ENCODE results near the gene WNT11.

The WNT11 gene

DNA sequence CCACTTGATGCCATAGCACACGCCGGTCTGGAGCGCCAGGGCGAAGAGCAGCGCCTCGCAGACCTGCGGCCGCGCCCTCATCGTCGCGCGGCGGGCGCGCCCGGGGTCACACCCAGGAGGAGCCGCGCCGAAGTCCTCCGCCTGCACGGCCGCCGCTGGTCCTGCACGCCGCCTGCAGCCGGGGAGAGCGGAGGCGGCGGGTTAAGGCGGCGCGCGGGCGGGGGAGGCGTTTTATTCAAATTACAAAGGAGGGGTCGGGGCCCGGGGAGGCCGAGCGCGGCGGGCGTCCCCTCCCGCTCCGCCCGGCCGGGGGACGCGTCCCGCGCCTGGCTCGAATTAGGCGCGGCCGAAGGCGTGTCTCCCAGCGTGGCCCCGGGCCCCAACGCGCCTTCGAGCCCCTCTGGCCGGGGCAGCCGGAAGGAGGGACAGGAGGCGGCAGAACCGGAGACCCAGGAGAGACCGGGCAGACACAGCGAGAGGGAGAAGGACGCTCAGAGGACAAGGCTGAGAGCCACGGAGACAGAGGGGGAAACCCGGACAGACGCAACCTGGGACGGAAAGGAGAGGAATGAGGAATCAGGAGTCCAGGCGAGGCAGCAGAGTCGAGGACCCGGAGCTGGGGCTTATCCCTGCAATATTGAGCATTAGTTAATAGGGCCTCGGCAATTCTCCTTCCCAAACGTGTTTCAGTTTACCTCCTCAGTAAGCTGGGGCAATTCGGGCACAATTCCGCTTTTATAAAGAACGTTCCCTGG, at the start of gene WNT11:
TSS of gene WNT11 (minus strand) at position 176 of the 755 bp plus-strand sequence. CDS start at position 81, 95 bp downstream.
- DNase-seq, result peak; percentile 87

DNA sequence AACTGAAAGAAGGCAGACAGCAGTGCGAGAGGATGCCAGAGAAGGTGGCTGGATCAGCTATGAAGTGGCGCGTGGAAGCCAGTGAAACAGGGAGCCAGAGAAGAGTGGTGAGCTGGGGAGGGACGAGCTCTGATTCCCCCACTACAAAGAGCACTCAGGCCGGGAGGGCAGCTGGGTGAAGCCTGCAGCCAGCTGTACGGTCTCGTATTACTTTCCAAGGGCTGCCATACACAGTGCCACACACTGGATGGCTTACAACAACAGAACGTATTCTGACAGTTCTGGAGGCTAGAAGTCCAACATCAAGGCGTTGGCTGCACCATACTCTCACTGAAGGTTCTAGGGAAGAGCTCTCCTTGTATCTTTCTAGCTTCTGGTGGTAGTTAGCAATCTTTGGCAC, 47.1 kb upstream of the WNT11 start:
- DNase-seq, result no peak

- DNase-seq, result no peak
Observed at GRCh38 chr11:76252631-76253070, 46.3 kb upstream of the WNT11 start.

DNA sequence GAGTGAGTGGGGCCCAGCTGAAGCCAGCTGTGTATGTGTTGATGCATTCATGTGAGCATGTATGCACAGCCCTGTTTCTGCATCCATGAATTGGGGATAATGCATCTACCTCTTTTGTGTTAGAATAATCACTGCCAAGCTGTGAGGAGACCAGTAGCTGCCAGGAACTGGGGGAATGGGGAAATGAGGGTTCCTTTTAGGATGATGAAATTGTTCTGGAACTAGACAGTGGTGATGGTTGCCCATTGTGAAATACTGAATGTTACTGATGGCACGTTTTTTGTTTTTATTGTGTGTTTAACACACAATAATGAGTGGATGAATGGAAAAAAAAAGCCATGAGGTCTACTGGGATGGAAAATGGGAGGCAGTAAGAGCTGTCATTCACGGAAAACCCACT, 45.3 kb upstream of the WNT11 start:
- no peak for DNase-seq

- no peak for DNase-seq
Observed at GRCh38 chr11:76251226-76251575, 44.9 kb upstream of the WNT11 start.

DNA sequence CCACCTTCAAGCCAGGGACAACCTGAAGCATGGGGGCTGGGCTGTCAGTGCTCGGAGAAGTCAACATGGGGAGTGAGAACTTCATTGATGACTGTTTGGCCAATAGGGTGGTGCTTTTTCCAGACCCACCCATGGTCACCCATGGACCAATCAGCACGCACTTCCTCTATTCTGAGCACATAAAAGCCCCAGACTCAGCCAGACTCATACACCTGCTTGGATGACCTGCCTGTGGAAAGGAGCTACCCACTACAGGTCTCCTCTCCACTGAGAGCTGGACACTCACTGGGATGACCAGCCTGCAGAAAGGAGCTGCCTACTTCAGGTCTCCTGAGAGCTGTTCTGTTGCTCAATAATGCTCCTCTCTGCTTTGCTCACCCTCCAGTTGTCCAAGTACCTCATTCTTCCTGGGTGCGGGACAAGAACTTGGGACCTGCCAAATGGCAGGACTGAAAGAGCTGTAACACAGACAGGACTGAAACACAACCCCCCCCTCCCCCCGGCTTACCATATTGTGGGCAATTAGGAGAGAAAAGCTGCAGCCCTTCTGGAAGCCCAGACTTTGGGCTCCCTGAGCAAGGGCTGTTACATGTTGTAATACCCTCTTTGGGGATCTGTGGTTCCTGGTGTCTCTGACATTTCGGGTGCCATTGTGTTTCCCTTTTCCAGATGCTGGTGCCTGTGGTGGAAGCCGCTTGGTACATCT, 44.4 kb upstream of the WNT11 start:
- peak; percentile 65 for DNase-seq

DNA sequence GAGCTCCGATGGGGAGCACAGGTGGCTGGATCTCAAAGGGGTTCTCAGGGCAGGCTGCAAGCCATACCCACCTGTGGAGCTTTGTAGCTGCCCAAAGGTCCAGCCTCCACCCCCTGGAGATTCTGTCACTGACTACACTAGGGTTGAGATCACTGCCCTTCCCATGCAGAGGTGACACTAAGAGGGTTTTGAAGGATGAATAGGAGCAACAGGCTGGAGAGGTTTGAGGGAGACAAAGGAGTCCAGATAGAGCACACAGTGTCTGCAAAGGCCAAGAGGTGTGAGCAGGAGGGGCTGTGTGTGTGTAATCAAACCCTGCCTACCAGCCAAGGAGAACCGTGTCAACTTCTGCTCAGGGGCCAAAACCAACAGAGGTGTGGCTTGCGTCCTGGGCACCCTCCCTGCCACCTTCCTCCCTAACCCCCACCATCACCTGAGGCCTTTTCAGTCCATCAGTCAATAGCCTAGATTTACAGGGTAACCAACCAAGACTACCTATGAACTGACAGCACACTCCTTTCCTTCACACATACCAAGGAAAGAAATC, 43.0 kb upstream of the WNT11 start:
- no peak for DNase-seq

GRCh38 chr11:76248210-76248609, 41.9 kb upstream of the WNT11 start:
- peak; percentile 72 for DNase-seq

- DNase-seq, result no peak
Observed at GRCh38 chr11:76247091-76247490, 40.8 kb upstream of the WNT11 start.

DNA sequence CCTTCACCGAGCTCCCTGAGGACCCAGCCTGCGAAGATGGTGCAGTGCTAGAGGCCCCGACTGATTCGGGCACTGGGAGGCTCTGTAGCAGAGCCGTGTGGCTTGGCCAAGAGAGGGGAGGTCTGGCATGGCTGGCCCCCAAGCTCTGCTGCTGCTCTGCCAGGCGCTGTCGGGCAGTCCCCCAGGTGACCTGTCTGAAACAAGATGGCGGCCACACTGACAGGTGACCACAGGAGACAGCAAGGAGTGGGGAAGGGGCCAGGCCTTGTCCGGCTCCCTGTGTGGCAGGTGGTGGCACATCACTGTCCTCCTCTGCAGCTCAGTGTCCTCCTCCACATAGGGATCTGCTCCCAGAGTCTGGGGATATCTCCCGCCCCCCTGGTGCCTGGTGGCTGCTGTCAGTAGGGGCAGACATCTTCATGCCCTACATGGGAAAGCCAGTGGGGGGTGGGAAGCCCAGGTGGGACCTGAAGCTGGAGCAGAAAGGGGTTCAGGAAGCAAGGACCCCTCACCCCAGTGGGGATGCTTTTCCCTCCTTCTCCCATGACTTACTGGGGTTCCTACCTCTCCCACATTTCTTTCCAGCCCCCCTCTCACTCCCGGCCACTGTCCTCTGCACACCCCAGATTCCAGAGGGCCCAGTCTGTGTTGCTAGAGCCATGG, 40.1 kb upstream of the WNT11 start:
- DNase-seq, result no peak

DNA sequence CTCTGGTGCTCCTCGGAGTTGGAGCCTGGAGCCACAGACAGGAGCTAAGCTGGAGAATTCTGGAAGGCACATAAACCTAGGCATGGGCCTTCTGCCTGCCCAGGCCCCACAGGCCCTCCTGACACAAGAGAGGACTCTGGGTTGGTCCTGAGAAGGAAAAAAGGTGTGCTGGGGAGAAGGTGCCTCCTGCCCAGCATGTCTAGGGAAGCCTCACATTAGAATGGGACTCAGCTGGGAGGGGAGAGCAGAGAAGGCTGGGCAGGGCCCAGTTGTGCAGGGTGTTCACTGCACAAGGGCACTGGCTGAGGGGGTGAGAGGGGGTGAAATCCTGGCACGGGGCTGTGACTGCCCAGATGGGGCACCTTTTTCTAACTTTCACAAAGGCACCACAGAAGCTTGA, 39.4 kb upstream of the WNT11 start:
- no peak for DNase-seq

DNA sequence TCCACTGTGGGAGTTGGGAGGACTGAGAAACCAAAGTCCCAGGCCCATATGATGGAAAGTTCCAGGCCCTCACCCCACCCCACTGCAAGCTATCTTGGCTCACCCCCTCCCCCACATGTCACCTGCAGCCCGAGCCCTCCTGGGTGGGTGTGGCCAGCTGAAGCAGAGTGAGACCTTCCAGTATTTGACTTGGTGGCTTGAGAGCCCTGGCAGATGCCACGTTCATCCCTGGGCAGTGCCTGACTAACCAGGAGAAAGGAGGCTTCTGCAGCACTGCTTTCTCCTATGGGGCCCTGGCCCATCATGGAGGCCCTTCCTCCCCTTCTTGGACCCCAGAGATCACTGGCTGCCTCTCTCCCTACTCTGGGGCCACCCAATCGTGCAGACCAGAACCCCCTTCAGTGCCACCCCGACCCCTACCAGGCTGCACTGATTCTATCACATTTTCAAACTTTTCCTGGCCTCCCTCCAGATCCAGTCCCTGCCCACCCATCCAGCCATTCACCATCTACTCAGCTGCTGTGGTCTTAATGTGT, 38.1 kb upstream of the WNT11 start:
- DNase-seq, result no peak

DNA sequence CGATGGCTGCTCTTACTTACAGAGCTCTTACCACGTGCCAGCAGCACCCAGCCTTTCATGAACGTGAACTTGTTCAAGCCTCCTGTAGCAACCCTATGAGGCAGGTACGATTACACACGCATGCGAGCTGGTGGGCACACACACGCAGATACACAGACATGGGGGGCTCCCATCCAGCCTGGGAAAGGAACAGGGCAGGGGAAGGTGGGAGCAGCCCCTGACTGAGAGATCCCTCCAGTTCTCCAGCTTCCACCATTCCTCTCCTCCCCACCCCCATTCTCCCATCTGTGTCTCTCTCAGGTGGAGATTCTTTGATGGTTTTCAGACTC, 37.6 kb upstream of the WNT11 start:
- DNase-seq, result no peak

- no peak for DNase-seq
Observed at GRCh38 chr11:76243193-76243956, 37.1 kb upstream of the WNT11 start.

DNA sequence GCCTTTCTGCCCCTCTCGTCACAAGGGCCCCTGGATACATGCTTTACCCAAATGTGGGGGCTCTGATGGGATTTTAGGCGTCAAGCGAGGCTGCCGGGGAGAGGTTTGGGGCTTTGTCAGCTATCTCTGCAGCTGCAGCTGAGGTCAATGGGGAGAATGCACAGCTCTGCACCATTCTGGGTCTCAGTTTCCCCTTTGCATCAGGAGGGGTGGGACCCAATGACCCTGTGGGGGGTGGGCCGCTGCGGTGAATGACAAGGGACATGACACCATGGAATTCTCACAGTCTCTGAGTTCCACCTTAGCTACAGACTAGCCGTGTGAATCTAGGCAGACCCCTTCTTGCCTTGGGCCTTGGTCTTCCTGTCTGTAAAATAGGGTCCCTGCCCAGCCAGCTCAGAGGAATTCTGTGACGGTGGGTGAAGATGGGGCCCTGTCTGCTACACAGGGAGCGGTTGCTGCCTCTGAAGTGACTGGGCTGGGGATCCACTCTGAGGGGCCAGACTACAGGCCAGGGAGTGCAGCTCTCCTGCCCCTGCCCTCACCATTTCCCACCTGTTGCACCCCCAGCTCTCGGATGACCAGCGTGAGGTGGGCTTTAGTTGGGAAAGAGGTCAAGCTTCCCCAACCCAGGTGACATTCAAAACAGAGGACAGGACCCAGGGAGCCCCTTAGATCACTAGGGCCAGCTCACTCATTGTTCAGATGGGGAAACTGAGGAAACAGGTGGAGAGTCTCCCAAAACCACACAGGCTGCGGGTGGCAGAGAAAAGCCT, 35.9 kb upstream of the WNT11 start:
- DNase-seq, result no peak

DNA sequence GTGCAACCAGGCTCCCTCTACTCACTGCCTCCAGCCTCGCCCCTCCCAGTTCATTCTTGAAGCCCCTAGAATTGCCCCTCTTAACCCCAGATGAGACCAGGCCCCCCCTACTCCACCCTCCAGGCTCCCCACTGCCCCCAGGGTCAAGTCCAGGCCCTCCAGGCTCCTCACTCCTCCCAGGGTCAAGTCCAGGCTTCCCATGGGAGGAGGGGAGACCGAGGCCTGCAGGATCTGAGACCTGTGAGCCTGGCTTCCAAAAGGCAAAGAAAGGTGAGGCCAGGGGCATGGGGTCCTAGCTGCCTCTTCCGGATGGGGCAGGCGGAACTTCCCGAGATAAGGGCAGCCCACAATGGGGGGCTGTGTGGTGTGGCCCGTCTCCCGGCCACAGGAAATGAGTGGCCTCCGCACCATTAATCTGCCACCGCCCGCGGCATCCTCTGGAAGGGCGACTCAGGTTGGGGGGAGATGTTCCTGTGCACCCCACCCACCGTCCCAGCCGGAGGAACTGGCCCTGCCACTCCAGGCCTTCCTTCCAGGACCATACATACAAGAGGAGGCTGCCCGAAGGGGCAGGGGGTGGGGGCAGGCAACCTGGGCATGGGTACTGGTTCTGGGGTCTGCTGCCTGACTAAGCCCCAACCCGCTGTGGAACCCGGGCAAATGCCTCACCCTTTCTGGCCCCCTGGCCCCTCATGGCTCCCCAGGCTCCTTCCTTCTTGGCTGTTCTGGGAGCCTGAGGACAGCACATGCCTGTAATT, 35.1 kb upstream of the WNT11 start:
- no peak for DNase-seq

- no peak for DNase-seq
Observed at GRCh38 chr11:76240666-76241065, 34.4 kb upstream of the WNT11 start.

GRCh38 chr11:76240161-76240540, 33.8 kb upstream of the WNT11 start:
- DNase-seq, result no peak

DNA sequence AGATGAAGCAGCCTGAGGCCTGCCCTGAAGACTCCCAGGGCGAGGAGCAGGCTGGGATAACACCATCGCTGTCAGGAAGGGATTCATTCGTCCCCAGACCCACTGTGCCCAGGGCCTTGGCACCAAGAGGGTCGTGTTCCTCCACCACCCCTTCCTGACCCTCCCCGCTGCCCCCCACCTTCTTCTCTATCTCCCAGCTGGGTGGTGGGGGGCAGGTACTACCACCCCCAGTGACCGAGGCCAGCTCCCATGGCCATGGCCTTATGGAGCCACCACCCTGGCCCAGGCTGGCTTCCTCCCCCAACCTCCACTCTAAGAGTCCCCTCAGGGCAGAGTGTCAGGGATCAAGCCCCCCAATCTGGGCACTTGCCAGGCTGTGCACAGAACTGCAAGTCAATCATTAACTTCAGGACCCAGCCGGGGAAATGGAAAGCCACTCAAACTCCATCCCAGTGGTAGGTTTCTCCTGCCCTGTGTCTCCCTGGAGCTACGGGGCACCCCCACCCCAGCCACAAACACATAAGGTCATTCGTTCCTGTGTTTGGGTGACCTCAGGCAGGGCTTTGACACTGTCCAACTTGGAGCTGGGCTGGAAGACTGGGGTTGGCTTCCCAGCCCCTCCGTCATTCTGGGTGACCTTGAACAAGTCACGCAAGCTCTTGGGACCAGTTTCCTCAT, 33.3 kb upstream of the WNT11 start:
- DNase-seq, result no peak

- no peak for DNase-seq
Observed at GRCh38 chr11:76238551-76238950, 32.2 kb upstream of the WNT11 start.

DNA sequence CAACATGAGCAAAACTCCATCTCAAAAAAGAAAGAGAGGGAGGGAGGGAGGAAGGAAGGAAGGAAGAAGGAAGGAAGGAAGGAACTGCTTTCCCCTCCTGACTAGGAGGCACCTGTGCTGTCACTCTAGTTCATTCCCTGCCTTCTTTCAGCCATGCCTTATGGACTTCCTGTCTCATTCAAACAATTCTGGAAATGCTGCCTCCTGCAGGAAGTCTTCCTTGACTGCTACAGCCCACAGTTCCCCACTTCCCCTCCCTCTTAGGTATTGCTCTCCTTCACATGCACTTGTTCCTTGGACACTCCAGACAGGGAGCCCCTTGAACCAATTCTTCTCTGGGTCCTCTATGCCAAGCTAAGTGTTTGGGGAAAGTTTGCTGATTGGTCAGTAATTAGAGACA, 31.6 kb upstream of the WNT11 start:
- DNase-seq, result peak; percentile 91
